NB4 (cell line): ENCODE measurements around the gene TOPAZ1.

ENCODE experiments used
- DNase-seq: peaks from one replicate; pipeline ENCODE4 v3.0.0; 2010; ENCODE audit warnings: low read depth
- H3K4me3 ChIP-seq: one replicate; pipeline ENCODE4 v1.5.1; 2011; ENCODE audit warnings: mild to moderate bottlenecking, low read depth, low read length, moderate library complexity
- CTCF ChIP-seq: IDR thresholded peaks from one replicate; pipeline ENCODE4 v1.5.1; 2012; ENCODE audit warnings: low read depth, low read length
- MAX ChIP-seq: IDR thresholded peaks from 2 replicates; pipeline ENCODE4 v1.6.1; 2011; ENCODE audit warnings: low read depth, low read length
- MYC ChIP-seq: IDR thresholded peaks from 2 replicates; pipeline ENCODE4 v1.6.1; 2011; ENCODE audit warnings: low read depth, low read length
- POLR2A ChIP-seq: IDR thresholded peaks from 2 replicates; pipeline ENCODE4 v1.6.1; 2011; ENCODE audit warnings: mild to moderate bottlenecking; ENCODE audit not compliant: insufficient read length; ENCODE audit errors: extremely low read depth

Gene TOPAZ1

GRCh38 chr3:44277925-44278324, 36.2 kb downstream of the TOPAZ1 start:
- no peak for TF ChIP-seq MAX
- TF ChIP-seq POLR2A: no peak
- no peak for TF ChIP-seq CTCF
- TF ChIP-seq MYC: no peak
- H3K4me3 ChIP-seq: no peak overlapping the region
- no peak for DNase-seq

GRCh38 chr3:44280077-44280476, 38.4 kb downstream of the TOPAZ1 start:
- TF ChIP-seq POLR2A (no peak), CTCF (no peak), MAX (no peak), MYC (no peak)
- DNase-seq: no peak
- H3K4me3 ChIP-seq: no peak overlapping the region

GRCh38 chr3:44280631-44281030, 38.9 kb downstream of the TOPAZ1 start:
- TF ChIP-seq MYC: no peak
- no peak for TF ChIP-seq CTCF
- no peak for TF ChIP-seq MAX
- no peak for TF ChIP-seq POLR2A
- DNase-seq: no peak
- no peak overlapping the region for H3K4me3 ChIP-seq

- H3K4me3 ChIP-seq: no peak overlapping the region
- no peak for TF ChIP-seq MYC
- TF ChIP-seq MAX: no peak
- TF ChIP-seq CTCF: no peak
- no peak for TF ChIP-seq POLR2A
- DNase-seq: no peak
Measured at GRCh38 chr3:44284949-44285348, 43.3 kb downstream of the TOPAZ1 start.

- peak; percentile 7 for DNase-seq
- TF ChIP-seq POLR2A: no peak
- no peak for TF ChIP-seq MAX
- no peak for TF ChIP-seq MYC
- TF ChIP-seq CTCF: no peak
Measured at GRCh38 chr3:44289882-44290462, 48.3 kb downstream of the TOPAZ1 start.

GRCh38 chr3:44292276-44292675, 50.6 kb downstream of the TOPAZ1 start:
- DNase-seq: no peak
- no peak for TF ChIP-seq POLR2A
- no peak for TF ChIP-seq MYC
- TF ChIP-seq CTCF: no peak
- TF ChIP-seq MAX: no peak
- H3K4me3 ChIP-seq: no peak overlapping the region

More at GRCh38 chr3:44289882-44290462, 48.3 kb downstream of the TOPAZ1 start:
- no peak overlapping the region for H3K4me3 ChIP-seq
